ENCODE measurements around the gene NETO2.
"Not testable (repeated sequence)": the region's sequence is repeated elsewhere in the genome, so short reads cannot be mapped to it uniquely, and the experiment has no call there.

The NETO2 gene

GRCh38 chr16:47060596-47060995 is 83.1 kb downstream of the NETO2 start:
- H3K4me3 ChIP-seq (ENCODE audit: low read depth, low read length), result no peak overlapping the region
- no peak for TF ChIP-seq CTCF (IDR thresholded peaks at IDR 0.05; ENCODE audit: low read depth, low read length, missing control alignments)
- in situ Hi-C loops (cut with HindIII; ENCODE audit: low sequenced_read_pairs), result no loop called here
- no peak for DNase-seq (ENCODE audit: low read depth)

DNA sequence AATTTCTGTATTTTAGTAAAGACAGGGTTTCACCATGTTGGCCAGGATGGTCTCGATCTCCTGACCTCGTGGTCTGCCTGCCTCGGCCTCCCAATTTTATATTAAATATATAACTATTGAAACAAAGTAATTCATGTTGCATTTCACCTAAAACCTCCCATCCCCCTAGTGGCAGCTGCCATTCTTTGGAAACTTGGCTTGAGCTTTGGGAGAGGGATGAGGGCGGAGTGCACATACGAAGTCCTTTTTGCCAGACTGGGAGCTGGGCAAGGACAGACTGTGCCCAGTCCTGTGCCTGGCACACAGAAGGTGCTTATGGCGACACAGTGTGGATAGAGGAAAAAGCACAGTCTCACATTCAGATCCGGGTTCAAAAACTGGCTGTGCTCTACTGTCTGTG is 83.8 kb downstream of the NETO2 start:
- DNase-seq (ENCODE audit: low read depth), result no peak
- no peak for TF ChIP-seq CTCF (IDR thresholded peaks at IDR 0.05; ENCODE audit: low read depth, low read length, missing control alignments)
- H3K4me3 ChIP-seq (ENCODE audit: low read depth, low read length), result no peak overlapping the region
- in situ Hi-C loops (cut with HindIII; ENCODE audit: low sequenced_read_pairs), result no loop called here

GRCh38 chr16:47059130-47059529 is 84.6 kb downstream of the NETO2 start:
- in situ Hi-C loops (cut with HindIII; ENCODE audit: low sequenced_read_pairs); H3K4me3 ChIP-seq (ENCODE audit: low read depth, low read length); DNase-seq (ENCODE audit: low read depth): not testable (repeated sequence)

GRCh38 chr16:47058295-47059086 is 85.3 kb downstream of the NETO2 start:
- TF ChIP-seq CTCF (IDR thresholded peaks at IDR 0.05; ENCODE audit: low read depth, low read length, missing control alignments), result no peak
- in situ Hi-C loops (cut with HindIII; ENCODE audit: low sequenced_read_pairs), result no loop called here
- no peak for DNase-seq (ENCODE audit: low read depth)
- H3K4me3 ChIP-seq (ENCODE audit: low read depth, low read length), result no peak overlapping the region

DNA sequence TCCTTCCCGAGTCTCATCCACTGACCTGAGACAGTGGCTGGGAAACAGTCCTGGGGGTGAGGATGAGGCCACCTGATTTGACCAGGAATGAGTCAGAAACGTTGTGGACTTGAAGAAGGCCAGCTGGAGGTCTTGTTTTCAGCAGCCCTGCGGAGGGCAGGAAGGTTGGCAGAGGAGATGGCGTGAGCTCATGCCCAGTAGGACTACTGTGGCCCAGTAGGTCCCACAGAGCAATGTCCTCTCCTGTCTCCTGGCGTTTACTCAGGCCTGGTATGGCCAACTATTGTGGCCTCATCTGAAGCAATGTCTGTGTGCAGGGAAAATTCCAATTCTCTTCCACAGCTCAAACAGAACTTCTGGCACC is 86.1 kb downstream of the NETO2 start:
- no peak for DNase-seq (ENCODE audit: low read depth)
- no peak overlapping the region for H3K4me3 ChIP-seq (ENCODE audit: low read depth, low read length)
- no peak for TF ChIP-seq CTCF (IDR thresholded peaks at IDR 0.05; ENCODE audit: low read depth, low read length, missing control alignments)
- in situ Hi-C loops (cut with HindIII; ENCODE audit: low sequenced_read_pairs), result no loop called here

DNA sequence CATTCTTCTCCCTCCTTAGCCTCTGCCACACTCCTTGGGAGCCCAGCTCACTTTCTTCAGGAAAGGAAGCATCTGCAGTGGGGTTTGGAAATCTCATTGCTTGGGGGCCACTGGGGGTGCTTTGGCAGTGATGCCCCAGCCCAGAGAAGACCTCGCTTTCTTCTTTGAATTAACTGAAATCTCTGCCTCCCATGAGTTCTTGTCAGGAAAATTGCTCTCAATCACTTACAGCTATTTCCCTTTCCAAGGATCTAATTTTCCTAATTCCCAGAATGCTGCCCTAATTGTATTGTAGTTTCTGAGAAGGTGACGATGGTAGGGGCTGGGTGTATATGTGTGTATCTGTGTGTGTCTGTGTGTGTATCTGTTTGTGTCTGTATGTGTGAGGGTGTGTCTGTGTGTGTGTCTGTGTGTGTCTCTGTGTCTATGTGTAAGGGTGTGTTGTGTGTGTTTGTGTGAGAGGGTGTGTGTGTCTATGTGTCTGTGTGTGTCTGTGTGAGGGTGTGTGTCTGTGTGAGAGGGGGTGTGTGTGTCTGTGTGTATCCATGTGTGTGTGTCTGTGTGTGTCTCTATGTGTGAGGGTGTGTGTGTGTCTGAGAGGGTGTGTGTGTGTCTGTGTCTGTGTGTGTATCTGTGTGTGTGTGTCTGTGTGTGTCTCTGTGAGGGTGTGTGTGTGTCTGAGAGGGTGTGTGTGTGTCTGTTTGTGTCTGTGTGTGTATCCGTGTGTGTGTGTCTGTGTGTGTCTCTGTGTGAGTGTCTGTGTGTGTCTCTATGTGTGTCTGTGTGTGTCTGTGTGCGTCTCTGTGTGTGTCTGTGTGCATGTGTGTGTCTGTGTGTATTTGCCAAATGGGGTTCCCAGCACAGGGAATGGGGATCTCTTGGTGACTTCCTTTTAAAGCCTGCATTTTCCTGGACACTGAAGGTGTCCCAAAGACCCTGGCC is 86.8 kb downstream of the NETO2 start:
- no peak overlapping the region for H3K4me3 ChIP-seq (ENCODE audit: low read depth, low read length)
- in situ Hi-C loops (cut with HindIII; ENCODE audit: low sequenced_read_pairs), result no loop called here
- DNase-seq (ENCODE audit: low read depth), result no peak
- no peak for TF ChIP-seq CTCF (IDR thresholded peaks at IDR 0.05; ENCODE audit: low read depth, low read length, missing control alignments)

GRCh38 chr16:47056061-47056460 is 87.7 kb downstream of the NETO2 start:
- DNase-seq (ENCODE audit: low read depth); in situ Hi-C loops (cut with HindIII; ENCODE audit: low sequenced_read_pairs); H3K4me3 ChIP-seq (ENCODE audit: low read depth, low read length): not testable (repeated sequence)
